H1 (cell line): Measurements from ENCODE around the gene ACKR1. TPM values are rescaled to one million over a fixed set of nuclear protein-coding genes. Genes with fewer than 3 reads are reported as not detected.

Experiments
- CTCF ChIA-PET: fragments of 300-600 bp; sonication (Branson Sonifier 250); formaldehyde crosslinking; loops from one replicate; lab custom pipeline; 2021; ENCODE audit not compliant: partially characterized antibody; lab: Charles Lee
- POLR2A ChIA-PET: fragments of 300-600 bp; sonication (Branson Sonifier 250); formaldehyde crosslinking; loops from one replicate; lab custom pipeline; 2021; ENCODE audit warnings: inconsistent platforms; ENCODE audit not compliant: partially characterized antibody; lab: Charles Lee
- DNase-seq, 2 experiments: peaks; one replicate each; pipeline versions ENCODE4 v3.0.0 to v3.0.0-alpha.2; 2010 to 2022; ENCODE audit warnings: low spot score in 2 of 2, low read depth in 1 of 2, mixed read lengths in 1 of 2
- FAIRE-seq: peaks from 2 replicates; lab custom pipeline; 2011; peaks lifted over from hg19 to GRCh38; lab: Jason Lieb, UNC
- H2AFZ ChIP-seq: 2 replicates; pipeline ENCODE4 v1.8.1; 2012; ENCODE audit warnings: low read length, inconsistent platforms
- H2AK5ac ChIP-seq: 2 replicates; pipeline ENCODE4 v1.6.1; 2013; ENCODE audit warnings: low read depth, low read length
- H2BK120ac ChIP-seq: replicated peaks from 2 replicates; pipeline ENCODE3; 2013; ENCODE audit warnings: low read depth, low read length, inconsistent platforms
- H2BK12ac ChIP-seq: 2 replicates; pipeline ENCODE4 v1.6.1; 2013; ENCODE audit warnings: low read depth, low read length
- H2BK15ac ChIP-seq: 2 replicates; pipeline ENCODE4 v1.6.1; 2013; ENCODE audit warnings: low read length
- H2BK20ac ChIP-seq: 2 replicates; pipeline ENCODE4 v1.6.1; 2013; ENCODE audit warnings: low read length
- H2BK5ac ChIP-seq: 2 replicates; pipeline ENCODE4 v1.6.1; 2013; ENCODE audit warnings: low read depth, low read length
- H3K14ac ChIP-seq: 2 replicates; pipeline ENCODE4 v1.6.1; 2013; ENCODE audit warnings: inconsistent platforms; ENCODE audit not compliant: insufficient read length
- H3K18ac ChIP-seq: 2 replicates; pipeline ENCODE4 v1.6.1; 2013; ENCODE audit warnings: low read length; ENCODE audit errors: extremely low read depth
- H3K23ac ChIP-seq: 2 replicates; pipeline ENCODE4 v1.6.1; 2013; ENCODE audit warnings: inconsistent platforms; ENCODE audit not compliant: insufficient read length
- H3K23me2 ChIP-seq: 2 replicates; pipeline ENCODE4 v1.6.1; 2013; ENCODE audit warnings: low read depth, low read length
- H3K27ac ChIP-seq: 2 replicates; pipeline ENCODE4 v1.6.1; 2011; ENCODE audit warnings: low read depth, low read length, inconsistent platforms
- H3K27me3 ChIP-seq, 4 experiments: replicated peaks in 1 of 4; 1 replicate in 1 of 4; 2 replicates in 3 of 4; pipeline versions ENCODE4 v1.6.1 to v1.8.1; 2011 to 2013; ENCODE audit warnings: low read length in 3 of 4, mild to moderate bottlenecking in 3 of 4, inconsistent platforms in 2 of 4, mixed read lengths in 2 of 4, moderate library complexity in 1 of 4; ENCODE audit not compliant: control insufficient read depth in 3 of 4, insufficient read depth in 3 of 4; ENCODE audit errors: extremely low read depth in 1 of 4
- H3K36me3 ChIP-seq, 4 experiments: 2 replicates each; pipeline versions ENCODE4 v1.6.1 to v1.8.1; 2011 to 2013; ENCODE audit warnings: mild to moderate bottlenecking in 4 of 4, low read length in 3 of 4, moderate library complexity in 2 of 4, control low read depth in 1 of 4, inconsistent platforms in 1 of 4; ENCODE audit not compliant: insufficient read depth in 4 of 4, control insufficient read depth in 2 of 4
- H3K4ac ChIP-seq: replicated peaks from 2 replicates; pipeline ENCODE3; 2013; ENCODE audit warnings: low read length, low read depth, mixed read lengths, inconsistent platforms; ENCODE audit not compliant: insufficient read length
- H3K4me1 ChIP-seq, 4 experiments: replicated peaks in 1 of 4; 1 replicate in 1 of 4; 2 replicates in 3 of 4; pipeline versions ENCODE4 v1.6.1 to v1.8.1; 2011 to 2013; ENCODE audit warnings: low read length in 3 of 4, inconsistent platforms in 2 of 4, mixed read lengths in 1 of 4; ENCODE audit not compliant: insufficient read depth in 4 of 4, control insufficient read depth in 3 of 4
- H3K4me2 ChIP-seq, 2 experiments: 2 replicates each; pipeline versions ENCODE4 v1.6.1 to v1.8.1; 2011 to 2013; ENCODE audit warnings: low read depth in 2 of 2, low read length in 2 of 2, control low read depth in 1 of 2, inconsistent platforms in 1 of 2, mild to moderate bottlenecking in 1 of 2; ENCODE audit not compliant: insufficient read depth in 1 of 2
- H3K4me3 ChIP-seq, 4 experiments: fragments of 200-600, 300-600 bp in 1 of 4; sonication (generic), shearing (Covaris generic), sonication (Bioruptor Twin) in 1 of 4; 2 replicates each; pipeline versions ENCODE4 v1.5.1 to v1.8.1; 2011 to 2016; ENCODE audit warnings: low read length in 4 of 4, low read depth in 3 of 4, control low read depth in 2 of 4, inconsistent platforms in 2 of 4, mild to moderate bottlenecking in 2 of 4, mixed read lengths in 1 of 4, moderate library complexity in 1 of 4; ENCODE audit not compliant: insufficient read depth in 2 of 4; ENCODE audit errors: extremely low read depth in 1 of 4
- H3K56ac ChIP-seq: replicated peaks from 2 replicates; pipeline ENCODE3; 2013; ENCODE audit warnings: low read depth, mild to moderate bottlenecking, mixed read lengths, low read length, inconsistent platforms; ENCODE audit not compliant: insufficient read length
- H3K79me1 ChIP-seq: 2 replicates; pipeline ENCODE4 v1.6.1; 2013; ENCODE audit warnings: low read depth, low read length, control low read depth
- H3K79me2 ChIP-seq, 2 experiments: 2 replicates each; pipeline versions ENCODE4 v1.6.1 to v1.8.1; 2012 to 2013; ENCODE audit warnings: low read length in 2 of 2, mild to moderate bottlenecking in 2 of 2, inconsistent platforms in 1 of 2; ENCODE audit not compliant: insufficient read depth in 2 of 2, control insufficient read depth in 1 of 2
- H3K9ac ChIP-seq, 4 experiments: replicated peaks in 1 of 4; 1 replicate in 1 of 4; 2 replicates in 3 of 4; pipeline versions ENCODE4 v1.6.1 to v1.8.1; 2011 to 2013; ENCODE audit warnings: low read depth in 3 of 4, low read length in 3 of 4, control low read depth in 2 of 4, mild to moderate bottlenecking in 2 of 4, moderate library complexity in 2 of 4, inconsistent platforms in 1 of 4; ENCODE audit errors: extremely low read depth in 1 of 4
- H3K9me3 ChIP-seq, 2 experiments: 2 replicates each; pipeline versions ENCODE4 v1.6.1 to v1.8.1; 2012 to 2013; ENCODE audit warnings: mild to moderate bottlenecking in 2 of 2, moderate library complexity in 2 of 2, control low read depth in 1 of 2, inconsistent platforms in 1 of 2, low read depth in 1 of 2, low read length in 1 of 2, mixed read lengths in 1 of 2; ENCODE audit not compliant: insufficient read depth in 2 of 2
- H4K20me1 ChIP-seq, 2 experiments: replicated peaks in 1 of 2; 2 replicates each; pipeline versions ENCODE3 to v1.8.1; 2011 to 2013; ENCODE audit warnings: inconsistent platforms in 2 of 2, low read length in 2 of 2, mild to moderate bottlenecking in 1 of 2; ENCODE audit not compliant: insufficient read depth in 2 of 2, control insufficient read depth in 1 of 2
- H4K5ac ChIP-seq: 2 replicates; pipeline ENCODE4 v1.6.1; 2013; ENCODE audit warnings: low read length, low read depth, mixed read lengths, inconsistent platforms; ENCODE audit not compliant: insufficient read length
- H4K8ac ChIP-seq: 2 replicates; pipeline ENCODE4 v1.8.0; 2013; ENCODE audit warnings: mild to moderate bottlenecking, moderate library complexity, low read length, inconsistent platforms; ENCODE audit not compliant: insufficient read depth; ENCODE audit errors: extremely low read depth
- H4K91ac ChIP-seq: replicated peaks from 2 replicates; pipeline ENCODE3; 2013; ENCODE audit warnings: low read length, mixed read lengths, inconsistent platforms; ENCODE audit not compliant: insufficient read length
- ASH2L ChIP-seq: fragments of 200-600, 300-600 bp; sonication (generic); IDR thresholded peaks from one replicate; pipeline ENCODE4 v1.7.1; 2017; ENCODE audit warnings: low read length
- ATF3 ChIP-seq: IDR thresholded peaks from 2 replicates; pipeline ENCODE4 v1.6.1; 2011; ENCODE audit warnings: low read depth, mild to moderate bottlenecking, low read length; ENCODE audit not compliant: insufficient read depth
- CTBP2 ChIP-seq: IDR thresholded peaks from 2 replicates; pipeline ENCODE4 v1.7.0; 2011; ENCODE audit warnings: borderline replicate concordance, mild to moderate bottlenecking, moderate library complexity, mixed read lengths, low read length; ENCODE audit not compliant: insufficient read depth, insufficient read length
- FOSL1 ChIP-seq: IDR thresholded peaks from 2 replicates; pipeline ENCODE4 v1.6.1; 2011; ENCODE audit warnings: mild to moderate bottlenecking, low read depth, low read length, moderate library complexity; ENCODE audit not compliant: insufficient read depth
- GABPA ChIP-seq: IDR thresholded peaks from 2 replicates; pipeline ENCODE4 v1.6.1; 2011; ENCODE audit warnings: mild to moderate bottlenecking, low read length, moderate library complexity, borderline replicate concordance; ENCODE audit not compliant: insufficient read depth
- KDM5A ChIP-seq: fragments of 200-600 bp; IDR thresholded peaks from 2 replicates; pipeline ENCODE4 v1.7.1; 2012; ENCODE audit warnings: mild to moderate bottlenecking, low read length, inconsistent platforms, mixed read lengths
- RFX5 ChIP-seq: IDR thresholded peaks from 2 replicates; pipeline ENCODE4 v1.6.1; 2011; ENCODE audit warnings: low read depth, low read length, improper control_type of control experiment, borderline replicate concordance
- SIRT6 ChIP-seq: IDR thresholded peaks from one replicate; pipeline ENCODE4 v1.7.1; 2012; ENCODE audit warnings: low read length, inconsistent platforms
- SIX5 ChIP-seq: IDR thresholded peaks from 2 replicates; pipeline ENCODE4 v1.6.1; 2011; ENCODE audit warnings: mild to moderate bottlenecking, low read depth, low read length
- SRF ChIP-seq: IDR thresholded peaks from 2 replicates; pipeline ENCODE4 v1.6.1; 2011; ENCODE audit warnings: mild to moderate bottlenecking, low read depth, low read length, moderate library complexity
- SUZ12 ChIP-seq: fragments of 200-600 bp; sonication (generic); IDR thresholded peaks from 2 replicates; pipeline ENCODE4 v1.6.1; 2012; ENCODE audit warnings: mild to moderate bottlenecking, inconsistent platforms, low read length, moderate library complexity, mixed read lengths
- USF2 ChIP-seq: IDR thresholded peaks from 2 replicates; pipeline ENCODE4 v1.6.1; 2011; ENCODE audit warnings: low read length, improper control_type of control experiment
- YY1 ChIP-seq: IDR thresholded peaks from 2 replicates; pipeline ENCODE4 v1.6.1; 2011; ENCODE audit warnings: low read depth, mild to moderate bottlenecking, low read length
- WGBS, 2 experiments: shearing (Covaris generic) in 1 of 2; methylation state at CpG; one replicate each; pipeline versions ENCODE4 v1.1.6 to v1.1.7; 2013 to 2015; ENCODE audit warnings: low lambda C conversion rate in 2 of 2, mixed read lengths in 2 of 2, inconsistent platforms in 1 of 2, low coverage in 1 of 2, missing lambda C conversion rate in 1 of 2; ENCODE audit not compliant: insufficient replicate concordance in 2 of 2, insufficient coverage in 1 of 2, insufficient read length in 1 of 2; ENCODE audit errors: extremely low coverage in 1 of 2, missing lambda C conversion rate in 1 of 2; 5-methylcytosine and 5-hydroxymethylcytosine counted together
- polyA plus RNA-seq, 7 experiments: library from polyadenylated mRNA; depleted of rRNA in 3 of 7; stranded (reverse) in 5 of 7; unstranded in 2 of 7; fragments of >200 nt in 5 of 7; fragments of 200-250 nt in 2 of 7; gene quantifications; 1 replicate in 5 of 7; 2 replicates in 1 of 7; 4 replicates in 1 of 7; pipeline versions ENCODE4 v1.2.1 to v1.2.3, GENCODE V29; 2011 to 2013; ENCODE audit warnings: missing spikeins in 2 of 7, mixed read lengths in 2 of 7
- total RNA-seq: library from RNA; stranded (reverse); fragmentation: NEBNext Ultra II Directional; extraction: Animal tissue kit (Norgen Biotek cat#: 25700); gene quantifications from 2 replicates; pipeline ENCODE4 v1.2.1, GENCODE V29; 2021

ACKR1 gene
- total and polyA plus RNA-seq, 2 of the 8 experiments (the other 6 are each of a cell fraction or from before 2014, with no cell fraction given): 0.61 to 1.00 TPM

- 82% methylated on average over 4 of the region's 4 CpGs; no CpG with 5 or more reads in 1 of the 2 experiments for WGBS, 2 experiments
- no peak overlapping the region for H3K56ac ChIP-seq
- no peak overlapping the region for H3K14ac ChIP-seq
- H2BK20ac ChIP-seq: no peak overlapping the region
- no peak overlapping the region for H2AK5ac ChIP-seq
- H2BK120ac ChIP-seq: no peak overlapping the region
- H2AFZ ChIP-seq: no peak overlapping the region
- H3K27me3 ChIP-seq: peaks cover 0 to 3% (median 0%) of the 10 kb centered on the region in 4 experiments; a peak in 2 of 7 replicates
- peaks cover 15% of the 10 kb centered on the region for H3K23me2 ChIP-seq
- H2BK5ac ChIP-seq: no peak overlapping the region
- no peak overlapping the region for H3K23ac ChIP-seq
- H2BK12ac ChIP-seq: no peak overlapping the region
- FAIRE-seq (no peak), DNase-seq (no peak)
- H3K4ac ChIP-seq: no peak overlapping the region
- ChIA-PET CTCF (interaction anchor here (0.9 to 12.4 kb wide), 3 partner anchors 25 to 42 kb away, joined by 3 to 367 read pairs (median 24); partner anchors contain the start of gene ACKR1), POLR2A (interaction anchor here (1.1 kb wide), 1 partner anchor 9 kb away, joined by 3 read pairs; no protein-coding TSS in a partner anchor)
- H3K9me3 ChIP-seq: no peaks in the 10 kb centered on the region
- H3K27ac ChIP-seq: no peak overlapping the region
- H4K8ac ChIP-seq: no peak overlapping the region
- no peak overlapping the region for H4K91ac ChIP-seq
- H3K4me3 ChIP-seq: no peak overlapping the region
- peaks cover 0 to 3% of the 10 kb centered on the region in 2 experiments; a peak in 1 of 4 replicates for H3K79me2 ChIP-seq
- H3K9ac ChIP-seq: no peak overlapping the region
- no peaks in the 10 kb centered on the region for H3K79me1 ChIP-seq
- H3K4me2 ChIP-seq: no peak overlapping the region
- H3K18ac ChIP-seq: no peak overlapping the region
- peaks cover 0 to 3% of the 10 kb centered on the region in 2 experiments for H4K20me1 ChIP-seq
- H3K36me3 ChIP-seq: no peaks in the 10 kb centered on the region
- H4K5ac ChIP-seq: no peak overlapping the region
- H3K4me1 ChIP-seq: peaks cover 0 to 4% (median 2%) of the 10 kb centered on the region in 4 experiments; a peak in 5 of 7 replicates
- no peak overlapping the region for H2BK15ac ChIP-seq
- TF ChIP-seq SUZ12 (no peak), FOSL1 (no peak), YY1 (no peak), KDM5A (no peak), CTBP2 (no peak), ASH2L (no peak), SIX5 (no peak), ATF3 (no peak), SIRT6 (no peak), GABPA (no peak), RFX5 (no peak), SRF (no peak), USF2 (no peak)
Measured at GRCh38 chr1:159168043-159168442, 36.6 kb upstream of the ACKR1 start.
